HTERT RPE-1 (cell line): Measurements from ENCODE around the gene MAT2A.

Source experiments
- in situ Hi-C: fragments of 300-500 bp; cut with MboI; formaldehyde crosslinking; loops from 4 replicates; pipeline ENCODE4 v1.14.3; 2020; ENCODE audit warnings: low sequenced_read_pairs

Gene MAT2A

DNA sequence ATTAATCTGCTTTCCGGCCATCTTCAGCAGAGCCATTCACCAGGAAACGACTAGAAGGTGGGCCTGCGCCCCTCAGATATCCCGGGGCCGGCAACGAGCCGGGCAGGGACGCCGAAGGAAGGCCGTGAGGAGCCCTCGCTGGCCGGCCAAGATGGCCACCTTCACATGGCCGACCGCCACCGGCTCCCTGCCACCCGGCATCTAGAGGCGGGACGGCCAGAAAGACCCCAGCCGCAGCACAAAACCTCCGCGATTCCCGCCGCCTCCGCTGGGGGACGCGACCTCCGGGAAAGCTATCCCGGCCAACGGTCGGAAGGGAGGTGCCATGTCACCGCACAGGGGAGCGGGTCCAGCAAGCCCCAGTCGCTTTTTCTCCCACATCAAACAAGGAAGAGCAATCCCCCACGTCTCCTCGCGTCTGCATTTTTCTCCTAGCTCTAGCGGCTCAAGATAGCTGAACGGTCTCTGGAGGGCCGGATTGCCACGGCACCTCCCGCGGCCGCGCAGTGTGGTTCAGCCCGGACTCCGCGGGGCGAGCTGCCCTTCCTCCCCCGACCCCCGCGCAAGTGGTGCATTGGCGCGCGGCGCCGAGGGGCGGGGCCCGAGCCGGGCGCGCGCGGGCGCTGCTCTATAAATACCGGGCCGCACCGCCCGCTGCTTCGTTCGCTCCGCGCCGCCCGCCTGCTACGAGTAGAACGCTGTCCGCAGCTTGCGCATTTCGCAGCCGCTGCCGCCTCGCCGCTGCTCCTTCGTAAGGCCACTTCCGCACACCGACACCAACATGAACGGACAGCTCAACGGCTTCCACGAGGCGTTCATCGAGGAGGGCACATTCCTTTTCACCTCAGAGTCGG lies at the start of gene MAT2A:
Gene MAT2A, plus strand, starts transcription at position 662 of the 854 bp plus-strand sequence. Its CDS starts 120 bp downstream, at position 782.
- in situ Hi-C loops: no loop called here

- in situ Hi-C loops: no loop called here
Measured at GRCh38 chr2:85490861-85491755, 47.9 kb upstream of the MAT2A start.

GRCh38 chr2:85496436-85496835 lies 42.5 kb upstream of the MAT2A start:
- in situ Hi-C loops: no loop called here

DNA sequence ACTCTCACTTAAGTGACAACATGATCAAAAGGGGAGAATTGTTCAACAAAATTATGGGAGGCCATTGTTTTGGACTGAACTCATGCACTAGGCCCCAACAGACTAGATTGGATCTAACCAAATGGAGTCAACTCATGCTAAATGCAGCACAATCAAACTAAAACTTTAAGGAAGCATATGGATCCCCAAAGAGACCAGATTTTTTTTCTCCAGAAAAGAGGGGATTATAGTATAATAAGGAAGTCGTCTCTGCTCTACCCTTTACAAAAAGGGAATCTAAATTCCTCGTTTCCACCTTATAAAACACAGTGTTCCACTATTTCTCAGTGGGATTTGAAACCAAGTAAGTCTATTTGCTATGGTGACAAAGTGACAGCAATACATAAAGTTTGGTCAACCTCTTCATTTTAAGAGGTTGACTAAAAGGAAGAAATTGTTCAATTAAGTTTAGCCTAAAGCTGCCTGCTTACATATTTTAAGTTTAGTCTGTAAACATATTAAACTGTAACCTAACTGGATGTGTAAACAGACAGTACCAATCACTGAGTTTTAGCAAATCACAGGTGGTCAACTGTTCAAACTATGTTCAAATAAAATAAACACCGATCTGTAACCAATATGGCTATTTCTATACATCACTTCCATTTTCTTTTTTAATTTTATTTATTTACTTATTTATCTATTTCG lies 40.9 kb upstream of the MAT2A start:
- in situ Hi-C loops: no loop called here

DNA sequence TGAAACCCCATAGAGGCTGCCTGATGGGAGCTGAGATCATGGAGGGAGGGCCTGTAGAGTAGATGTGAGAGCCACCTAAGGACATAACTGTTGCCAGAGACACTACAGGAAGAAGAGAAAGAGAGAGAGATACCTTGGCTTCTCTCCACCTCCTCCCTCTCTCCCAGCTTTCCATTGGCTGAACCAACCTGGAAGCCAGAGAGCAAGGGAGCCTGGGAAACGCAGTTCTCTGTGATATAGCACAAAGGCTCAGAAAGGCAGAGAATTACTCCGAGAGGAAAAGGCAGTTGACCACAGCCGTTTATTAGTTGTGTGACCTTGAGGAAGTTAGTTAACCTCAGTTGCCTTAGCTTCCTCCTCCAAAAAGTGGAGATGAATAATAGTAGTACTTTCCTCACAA lies 37.7 kb upstream of the MAT2A start:
- in situ Hi-C loops: no loop called here

DNA sequence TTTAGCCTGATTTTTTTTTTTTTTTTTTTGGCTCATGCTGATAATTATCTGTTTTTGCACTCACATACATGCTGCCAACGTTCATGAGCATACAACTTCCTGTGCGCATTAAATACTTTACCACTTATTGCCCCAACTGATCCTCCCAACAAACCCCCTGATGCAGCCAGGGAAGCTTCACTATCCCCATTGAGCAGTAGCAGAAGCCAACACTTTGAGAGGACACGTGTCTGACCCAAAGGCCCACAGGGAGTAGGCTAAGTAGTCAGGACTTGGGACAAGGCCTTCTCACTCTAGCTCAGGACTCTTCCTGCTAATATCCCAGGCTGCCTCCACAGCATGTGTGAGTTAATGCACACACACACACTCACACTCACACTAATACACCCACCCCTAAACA lies 36.2 kb upstream of the MAT2A start:
- in situ Hi-C loops: no loop called here

DNA sequence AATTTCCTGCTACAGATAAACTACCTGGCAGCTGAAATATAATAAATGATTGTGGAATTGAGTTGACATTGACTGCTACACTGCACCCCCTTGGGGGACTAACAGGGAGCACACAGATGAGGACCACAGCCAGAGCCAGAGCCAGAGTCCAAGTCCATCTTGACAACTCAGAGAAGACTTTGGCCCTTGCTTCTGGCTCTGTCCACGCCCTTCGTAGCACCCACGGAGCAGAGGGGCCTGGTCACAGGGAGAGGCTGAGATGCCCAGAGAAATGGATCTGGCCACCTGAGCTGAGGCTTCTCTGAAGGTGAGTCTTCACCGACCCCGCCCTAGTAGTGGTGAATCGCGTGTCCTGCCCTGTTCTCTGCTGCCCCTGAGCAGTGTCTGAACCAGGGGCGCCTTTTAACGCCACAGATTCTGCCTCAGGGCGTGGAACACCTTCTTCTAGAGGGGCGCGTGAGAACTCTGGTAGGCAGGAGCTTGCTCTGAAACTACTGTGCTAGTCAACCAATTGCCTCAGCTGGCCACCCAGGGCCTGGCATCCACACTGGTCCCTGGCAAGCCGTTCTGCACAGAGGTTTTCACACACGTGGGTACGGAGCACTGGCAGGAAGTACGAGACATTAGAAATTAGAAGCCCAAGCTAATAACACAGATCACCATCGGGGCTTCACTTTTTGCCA lies 35.7 kb upstream of the MAT2A start:
- in situ Hi-C loops: no loop called here

GRCh38 chr2:85503851-85504777 lies 34.9 kb upstream of the MAT2A start:
- in situ Hi-C loops: no loop called here

DNA sequence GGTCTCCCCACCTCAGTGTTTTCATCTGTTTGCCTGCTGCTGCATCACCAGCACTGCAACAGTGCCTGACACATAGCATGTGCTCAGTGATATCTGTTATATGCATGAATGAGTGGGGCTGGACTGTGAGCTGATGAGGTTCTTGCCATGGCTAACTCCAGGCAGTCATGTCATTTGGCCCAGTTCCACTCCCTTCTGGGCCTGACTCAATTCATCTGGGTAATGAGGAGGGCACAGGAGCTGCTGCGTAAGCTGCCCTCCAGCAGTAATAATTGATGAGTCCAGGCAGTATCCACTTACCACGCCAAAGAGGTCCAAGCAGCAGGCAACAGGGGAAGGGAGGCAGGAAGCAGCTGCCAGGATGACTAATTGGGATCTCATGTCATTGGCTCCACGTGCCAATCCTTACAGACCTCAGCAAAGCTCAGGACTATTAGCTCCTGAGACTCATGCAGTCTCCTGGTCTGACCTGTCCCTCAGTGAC lies 34.1 kb upstream of the MAT2A start:
- in situ Hi-C loops: no loop called here

DNA sequence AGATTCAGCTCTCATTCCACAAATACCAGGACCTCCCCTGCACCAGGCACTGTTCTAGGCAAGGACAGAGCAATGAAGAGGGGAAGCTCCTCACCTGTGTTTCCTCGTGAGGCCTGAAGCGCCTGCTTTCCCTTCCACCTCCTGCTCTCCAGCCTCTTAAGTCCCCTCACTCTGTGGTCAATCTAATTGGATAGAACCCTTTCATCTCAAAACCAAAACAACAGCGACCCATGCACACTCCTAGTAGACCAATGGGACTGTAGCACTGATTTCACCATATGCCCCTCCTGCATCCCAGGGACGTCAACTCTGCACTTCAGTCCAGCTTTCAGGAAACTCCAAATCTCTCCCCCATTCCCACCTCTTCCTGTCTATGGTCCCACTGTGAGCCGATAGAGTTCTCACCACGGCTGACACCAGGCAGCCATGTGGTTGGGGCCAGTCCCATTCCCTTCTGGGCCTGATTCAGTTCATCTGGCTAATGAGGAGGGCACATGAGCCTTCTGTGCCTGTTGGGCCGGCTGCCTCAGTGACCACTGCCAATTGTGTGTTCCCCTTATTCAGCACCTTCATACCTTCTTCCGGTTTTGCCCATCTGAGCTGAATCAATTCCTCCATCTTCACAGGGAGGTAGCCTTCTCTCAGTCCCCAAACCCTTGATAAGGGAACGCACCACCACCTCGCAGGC lies 33.3 kb upstream of the MAT2A start:
- in situ Hi-C loops: no loop called here

GRCh38 chr2:85506768-85507181 lies 32.2 kb upstream of the MAT2A start:
- in situ Hi-C loops: no loop called here

DNA sequence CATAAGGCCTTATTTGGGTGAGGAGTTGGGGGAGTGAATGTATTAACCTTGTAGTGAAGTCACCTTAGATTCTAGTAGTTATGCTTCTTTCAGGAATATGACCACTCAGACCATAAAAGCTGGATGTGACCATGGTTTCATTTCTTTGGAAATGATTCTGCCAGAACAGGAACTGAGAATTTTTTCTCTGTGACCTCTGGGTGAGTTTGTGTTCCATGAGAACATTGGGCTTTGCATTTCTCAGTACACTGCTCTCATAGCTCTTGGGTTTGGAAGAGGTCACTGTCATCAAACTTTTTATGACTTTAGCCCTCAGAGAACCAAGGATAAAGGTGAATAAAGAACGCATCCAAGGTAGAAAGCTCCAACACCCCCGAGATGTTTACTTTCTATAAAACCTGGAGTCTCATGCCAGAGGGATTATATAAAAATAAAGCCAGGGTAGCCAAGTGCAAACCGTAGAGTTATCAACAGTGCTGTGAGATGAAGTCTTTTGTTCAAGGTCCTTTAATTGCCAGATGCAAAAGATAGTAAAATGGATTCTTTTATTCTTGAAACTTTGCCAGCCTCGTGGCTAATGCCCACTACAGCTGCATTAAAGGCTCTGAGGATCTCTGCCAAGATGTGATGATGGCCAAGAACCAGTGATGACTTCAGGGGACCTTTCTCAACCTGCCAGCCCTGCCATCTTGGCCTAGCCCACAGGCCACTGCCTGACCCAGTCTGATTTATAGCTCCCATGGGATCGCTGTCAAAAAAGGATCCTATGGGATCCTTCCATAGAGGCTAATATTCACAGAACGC lies 27.8 kb upstream of the MAT2A start:
- in situ Hi-C loops: no loop called here

DNA sequence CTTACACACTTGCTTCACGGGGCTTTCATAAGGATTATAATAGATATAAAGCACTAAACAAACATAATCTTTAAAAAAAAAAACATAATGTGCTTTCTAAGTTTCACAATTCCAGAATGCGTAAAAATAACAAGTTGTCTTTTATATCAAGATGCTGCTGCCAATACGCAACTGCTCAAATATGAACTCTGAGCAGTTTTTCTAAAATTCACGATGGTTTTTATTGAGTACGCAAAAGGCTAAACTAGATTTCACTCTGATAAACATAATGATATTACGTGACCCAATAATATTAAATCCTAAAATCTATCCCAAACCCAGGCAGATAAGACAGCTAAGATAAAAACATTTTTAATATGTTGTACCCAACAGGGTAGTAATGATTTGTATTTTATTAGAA lies 24.6 kb upstream of the MAT2A start:
- in situ Hi-C loops: no loop called here

- in situ Hi-C loops: no loop called here
Measured at GRCh38 chr2:85516653-85517389, 22.1 kb upstream of the MAT2A start.

DNA sequence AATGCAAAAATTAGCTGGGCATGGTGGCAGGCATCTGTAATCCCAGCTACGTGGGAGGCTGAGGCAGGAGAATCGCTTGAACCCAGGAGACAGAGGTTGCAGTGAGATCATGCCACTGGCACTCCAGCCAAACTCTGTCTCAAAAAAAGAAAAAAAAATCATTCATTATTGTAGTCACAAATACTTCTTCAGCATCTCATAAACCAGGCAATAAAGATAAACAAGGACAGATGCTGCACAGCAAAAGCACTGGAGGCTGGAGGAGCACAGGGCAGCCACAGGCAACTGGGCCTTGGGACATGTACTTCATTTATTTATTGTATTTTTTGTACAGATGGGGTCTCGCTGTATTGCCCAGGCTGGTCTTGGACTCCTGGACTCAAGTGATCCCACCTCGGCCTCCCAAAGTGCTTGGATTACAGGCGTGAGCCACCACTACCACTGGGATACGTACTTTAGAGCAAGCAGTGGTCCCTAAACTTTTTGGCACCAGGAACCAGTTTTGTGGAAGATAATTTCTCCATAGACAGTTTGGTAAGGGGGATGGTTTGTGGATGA lies 16.8 kb upstream of the MAT2A start:
- in situ Hi-C loops: no loop called here

DNA sequence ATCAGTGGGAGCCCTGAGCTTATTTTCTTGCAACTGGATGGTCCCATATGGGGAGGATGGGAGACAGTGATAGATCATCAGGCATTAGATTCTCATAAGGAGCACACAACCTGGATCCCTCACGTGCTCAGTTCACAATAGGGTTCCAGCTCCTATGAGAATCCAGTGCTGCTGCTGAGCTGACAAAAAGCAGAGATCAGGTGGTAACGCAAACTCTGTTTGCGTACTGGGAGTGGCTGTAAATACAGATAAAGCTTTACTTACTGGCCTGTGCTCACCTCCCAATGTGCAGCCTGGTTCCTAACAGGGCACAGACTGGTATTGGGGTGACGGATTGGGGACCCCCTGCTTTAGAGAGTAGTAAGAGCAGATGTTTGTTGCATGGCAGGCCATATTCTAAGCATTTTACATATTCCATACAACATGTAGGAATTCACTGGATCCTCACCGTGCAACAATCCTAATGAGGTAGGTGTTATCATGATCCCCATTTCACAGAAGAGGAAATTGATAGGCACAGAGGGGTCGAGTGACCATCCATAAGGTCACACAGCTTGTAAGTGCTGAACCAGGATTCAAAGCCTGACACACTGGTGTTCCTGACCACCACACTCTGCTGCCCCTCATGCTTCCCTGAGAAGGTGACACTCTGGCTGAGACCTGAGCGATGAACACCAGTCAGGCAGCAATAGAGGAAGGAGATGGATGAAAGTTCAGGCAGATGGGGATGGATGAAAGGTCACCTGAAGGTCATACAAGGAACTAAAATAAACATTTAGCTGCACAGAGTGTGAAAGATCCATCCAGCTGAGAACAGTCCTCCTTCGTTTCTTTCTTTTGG lies 15.7 kb upstream of the MAT2A start:
- in situ Hi-C loops: no loop called here
